Naive thymus-derived CD8-positive, alpha-beta T cell (primary cell): ENCODE data around the gene PTBP1. TPM values are rescaled to one million over a fixed set of nuclear protein-coding genes. Genes with fewer than 3 reads are reported as not detected.
A peak's percentile ranks its signal among the peaks of the same experiment; 100 is the strongest.

Experiments
- ATAC-seq, 2 donors: fragments of 150-1000 bp; cut with Tn5 transposase in 1 of 2; sonication (Bioruptor Pico), chemical (Tn5 transposase) in 1 of 2; 1 replicate in 1 of 2; 2 replicates in 1 of 2; pipeline ENCODE4 v1.10.0; 2021; ENCODE audit warnings: mild to moderate bottlenecking in 2 of 2, moderate library complexity in 2 of 2
- POLR2A ChIA-PET: fragments of 350-600 bp; sonication (Branson Sonifier 250); formaldehyde crosslinking; loops from one replicate; lab custom pipeline; 2021; ENCODE audit warnings: antibody characterized with exemption; lab: Charles Lee
- DNase-seq, 10 donors: peaks; one replicate each; pipeline versions ENCODE4 v3.0.0 to v3.0.0-alpha.2; 2020 to 2022
- H3K27ac Mint-ChIP-seq, 10 donors: one replicate each; pipeline ENCODE4 v1.8.0; 2020 to 2022; ENCODE audit warnings: mild to moderate bottlenecking in 10 of 10, mixed read lengths in 10 of 10, moderate library complexity in 4 of 10, inconsistent platforms in 1 of 10
- H3K27me3 Mint-ChIP-seq, 5 donors: one replicate each; pipeline ENCODE4 v1.8.0; 2021 to 2022; ENCODE audit warnings: mixed read lengths in 5 of 5
- H3K36me3 Mint-ChIP-seq, 3 donors: one replicate each; pipeline ENCODE4 v1.8.0; 2020 to 2022; ENCODE audit warnings: mixed read lengths in 3 of 3, mild to moderate bottlenecking in 2 of 3, inconsistent platforms in 1 of 3
- H3K4me1 Mint-ChIP-seq, 4 donors: one replicate each; pipeline ENCODE4 v1.8.0; 2021 to 2022; ENCODE audit warnings: mixed read lengths in 4 of 4
- H3K4me3 Mint-ChIP-seq, 10 donors: one replicate each; pipeline ENCODE4 v1.8.0; 2020 to 2022; ENCODE audit warnings: mild to moderate bottlenecking in 10 of 10, mixed read lengths in 10 of 10, moderate library complexity in 6 of 10, inconsistent platforms in 1 of 10
- H3K9me3 Mint-ChIP-seq, 9 donors: one replicate each; pipeline ENCODE4 v1.8.0; 2020 to 2022; ENCODE audit warnings: mixed read lengths in 9 of 9, mild to moderate bottlenecking in 3 of 9, inconsistent platforms in 1 of 9, moderate library complexity in 1 of 9
- polyA plus RNA-seq, 3 donors: library from polyadenylated mRNA; unstranded; fragments of 300-500 nt; fragmentation: Illumina TruSeq; gene quantifications; one replicate each; pipeline ENCODE4 v1.2.3, GENCODE V29; 2021
- total RNA-seq, 8 experiments: library from RNA in 2 of 8; stranded (reverse) in 2 of 8; gene quantifications; one replicate each; pipeline ENCODE4 v1.2.3 and lab custom pipeline; 2021 to 2026

The PTBP1 gene
- total and polyA plus RNA-seq, 5 experiments from 2014 or later = 110 to 323 (median 190) TPM

DNA sequence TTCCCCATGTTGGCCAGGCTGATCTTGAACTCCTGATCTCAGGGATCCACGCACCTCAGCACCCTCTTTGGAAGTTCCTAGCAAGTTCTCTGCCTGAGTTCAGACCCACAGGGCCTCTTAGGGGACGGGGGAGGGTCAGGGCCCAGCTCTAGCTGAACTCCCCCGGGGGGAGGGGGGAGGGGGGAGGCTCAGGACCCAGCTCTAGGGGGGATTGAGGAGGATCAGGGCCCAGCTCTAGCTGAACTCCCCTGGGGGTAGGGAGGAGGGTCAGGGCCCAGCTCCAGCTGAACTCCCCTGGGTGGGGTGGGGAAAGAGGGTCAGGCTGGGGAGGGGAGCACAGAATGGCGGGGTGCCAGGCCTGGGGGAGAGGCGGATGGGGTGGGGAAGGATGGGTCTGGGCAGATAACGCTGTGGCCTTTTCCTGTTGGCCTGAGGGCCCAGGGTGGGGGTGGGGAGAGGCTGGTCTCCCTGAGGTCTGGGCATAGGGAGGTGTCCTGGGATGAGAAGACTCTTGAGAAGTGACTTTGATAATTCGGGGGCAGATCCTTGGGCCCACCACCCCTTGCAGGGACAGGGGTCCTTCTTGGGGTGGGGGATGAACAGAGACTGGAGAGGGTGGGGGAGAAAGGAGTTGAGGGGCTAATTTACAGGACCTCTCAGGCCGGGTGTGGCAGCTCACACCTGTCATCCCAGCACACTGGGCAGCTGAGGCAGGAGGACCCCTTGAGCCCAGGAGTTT lies 5.5 kb upstream of the PTBP1 start:
- H3K36me3 Mint-ChIP-seq = no peaks in the 10 kb centered on the region
- peaks cover 2 to 12% (median 9%) of the 10 kb centered on the region in 4 donors for H3K4me1 Mint-ChIP-seq
- peaks cover 0 to 14% (median 6%) of the 10 kb centered on the region in 5 donors for H3K27me3 Mint-ChIP-seq
- no peak overlapping the region for H3K27ac Mint-ChIP-seq
- no peaks in the 10 kb centered on the region for H3K9me3 Mint-ChIP-seq
- no peak for DNase-seq
- no peak overlapping the region for H3K4me3 Mint-ChIP-seq
- POLR2A ChIA-PET = interaction anchor here (0.6 kb wide), 1 partner anchor 30 kb away, joined by 3 read pairs; no protein-coding TSS in a partner anchor
- ATAC-seq = no peak

DNA sequence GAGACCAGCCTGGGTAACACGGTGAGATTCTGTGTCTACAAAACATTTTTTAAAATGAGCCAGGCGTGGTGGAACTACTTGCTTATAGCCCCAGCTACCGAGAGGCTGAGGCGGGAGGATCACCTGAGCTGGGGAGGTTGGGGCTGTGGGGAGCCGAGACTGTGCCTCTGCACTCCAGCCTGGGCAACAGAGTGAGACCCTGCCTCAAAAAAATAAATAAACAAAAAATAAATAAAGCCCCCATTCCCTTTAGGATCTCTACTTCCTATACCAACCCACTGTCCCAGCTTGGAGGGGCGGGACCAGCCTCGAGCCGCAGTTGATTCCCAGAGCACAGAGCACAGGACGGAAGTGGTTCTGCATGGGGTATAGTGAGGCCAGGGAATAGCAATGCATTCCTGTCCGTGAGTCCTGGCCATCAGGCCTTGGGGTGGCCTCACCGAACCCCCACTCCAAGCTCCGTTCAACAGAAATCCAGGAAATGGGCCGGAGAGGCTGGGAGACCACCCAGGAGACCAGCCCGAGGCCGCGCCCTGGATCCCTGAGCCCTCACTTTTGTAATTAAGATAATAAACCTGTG lies 4.9 kb upstream of the PTBP1 start:
- no peaks in the 10 kb centered on the region for H3K9me3 Mint-ChIP-seq
- H3K27me3 Mint-ChIP-seq = peaks cover 0 to 14% (median 6%) of the 10 kb centered on the region in 5 donors
- no peak overlapping the region for H3K27ac Mint-ChIP-seq
- ATAC-seq (no peak), DNase-seq (no peak)
- H3K36me3 Mint-ChIP-seq = no peaks in the 10 kb centered on the region
- peaks cover 4 to 13% (median 11%) of the 10 kb centered on the region in 4 donors for H3K4me1 Mint-ChIP-seq
- POLR2A ChIA-PET = interaction anchor here (0.6 kb wide), 1 partner anchor 796 kb away, joined by 9 read pairs; no protein-coding TSS in a partner anchor
- no peak overlapping the region for H3K4me3 Mint-ChIP-seq

DNA sequence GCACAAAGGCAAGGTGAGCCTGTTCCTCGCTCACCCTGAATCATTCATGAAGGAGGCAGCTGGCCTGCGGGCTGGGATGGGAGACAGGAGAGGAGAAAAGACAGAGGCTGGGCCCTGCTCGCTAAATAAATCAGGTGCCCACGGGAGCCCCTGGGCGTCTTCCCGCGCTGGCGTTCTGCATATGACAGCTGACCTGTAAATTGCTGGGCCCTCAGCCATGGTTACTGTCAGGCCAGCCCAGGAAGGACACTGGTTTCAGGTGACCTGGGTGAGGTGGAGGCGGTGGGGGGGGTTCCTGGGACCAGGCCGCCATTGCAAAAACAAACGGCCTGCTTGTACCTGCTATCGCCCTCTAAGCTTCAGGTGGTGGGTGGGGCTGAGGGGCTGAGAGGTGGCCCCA lies 3.4 kb upstream of the PTBP1 start:
- peaks cover 0 to 13% (median 6%) of the 10 kb centered on the region in 5 donors for H3K27me3 Mint-ChIP-seq
- DNase-seq (no peak), ATAC-seq (no peak)
- H3K4me1 Mint-ChIP-seq = peaks cover 6 to 16% (median 11%) of the 10 kb centered on the region in 4 donors
- no peaks in the 10 kb centered on the region for H3K36me3 Mint-ChIP-seq
- H3K4me3 Mint-ChIP-seq = no peak overlapping the region
- H3K9me3 Mint-ChIP-seq = no peaks in the 10 kb centered on the region
- H3K27ac Mint-ChIP-seq = no peak overlapping the region
- POLR2A ChIA-PET = no interaction called here

DNA sequence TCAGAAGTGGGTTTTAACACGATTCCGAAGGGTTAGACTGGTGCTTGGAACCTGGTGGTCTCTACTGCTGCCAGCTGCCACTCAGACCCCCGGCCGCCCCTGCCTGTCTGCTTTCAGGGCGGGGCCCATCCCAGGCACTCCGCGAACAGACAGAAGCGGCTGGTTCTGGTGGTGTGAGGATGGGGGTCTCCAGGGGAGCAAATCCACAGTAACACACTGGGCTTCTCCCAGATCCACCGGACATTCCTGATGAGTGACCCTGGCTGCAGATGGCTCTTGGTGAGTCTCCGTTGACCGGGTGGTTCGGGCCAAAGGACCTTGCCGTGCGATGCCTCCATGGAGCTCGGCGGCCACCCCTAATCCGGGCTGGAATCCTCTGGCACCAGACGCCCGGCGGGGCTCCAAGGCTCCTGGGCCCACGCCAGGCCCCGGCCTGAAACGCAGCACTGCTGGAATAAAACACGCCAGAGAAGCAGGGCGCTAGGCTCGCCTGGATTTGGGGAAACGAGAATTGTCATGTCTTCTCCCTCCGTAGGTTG lies 2.1 kb upstream of the PTBP1 start:
- H3K27ac Mint-ChIP-seq = no peak overlapping the region
- peaks cover 8 to 21% (median 16%) of the 10 kb centered on the region in 4 donors for H3K4me1 Mint-ChIP-seq
- H3K9me3 Mint-ChIP-seq = no peaks in the 10 kb centered on the region
- no peak for ATAC-seq
- POLR2A ChIA-PET = interaction anchor here (0.6 kb wide), 2 partner anchors 78 to 350 kb away, joined by 3 read pairs; no protein-coding TSS in a partner anchor
- H3K4me3 Mint-ChIP-seq = peak overlapping the region in 4 of 10 donors; percentile 2 to 42 (median 22)
- peaks cover 0 to 9% (median 0%) of the 10 kb centered on the region in 3 donors for H3K36me3 Mint-ChIP-seq
- no peak for DNase-seq
- H3K27me3 Mint-ChIP-seq = peaks cover 0 to 6% (median 0%) of the 10 kb centered on the region in 5 donors

DNA sequence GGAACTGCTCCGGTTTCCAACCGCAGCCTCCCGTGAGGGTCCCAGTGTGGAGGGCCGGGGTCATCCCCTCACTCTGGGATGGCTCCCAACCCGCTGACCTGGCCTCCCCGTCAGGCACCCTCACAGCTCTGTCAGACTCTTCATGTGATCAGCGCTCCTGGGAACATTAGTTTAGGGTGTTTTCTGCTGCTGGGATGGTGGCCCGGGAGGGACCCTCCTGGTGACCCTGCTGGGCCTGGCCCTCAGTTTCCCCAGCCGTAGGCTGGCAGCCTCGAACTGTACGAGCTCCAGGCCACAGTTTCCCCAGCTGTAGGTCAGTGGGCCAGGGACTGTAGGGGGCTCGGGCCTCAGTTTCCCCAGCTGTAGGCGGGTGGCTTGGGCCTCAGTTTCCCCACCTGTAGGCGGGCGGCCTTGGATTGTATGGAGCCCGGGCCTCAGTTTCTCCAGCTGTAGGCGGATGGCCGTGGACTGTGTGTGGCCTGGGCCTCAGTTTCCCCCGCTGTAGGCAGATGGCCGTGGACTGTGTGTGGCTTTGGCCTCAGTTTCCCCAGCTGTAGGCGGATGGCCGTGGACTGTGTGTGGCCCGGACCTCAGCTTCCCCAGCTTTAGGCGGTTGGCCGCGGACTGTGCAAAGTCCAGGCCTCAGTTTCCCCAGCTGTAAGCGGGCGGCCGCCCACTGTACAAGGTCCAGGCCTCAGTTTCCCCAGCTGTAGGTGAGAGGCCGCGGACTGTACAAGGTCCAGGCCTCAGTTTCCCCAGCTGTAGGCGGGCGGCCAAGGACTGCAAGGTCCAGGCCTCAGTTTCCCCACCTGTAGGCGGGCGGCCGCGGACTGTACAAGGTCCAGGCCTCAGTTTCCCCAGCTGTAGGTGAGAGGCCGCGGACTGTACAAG lies 1.3 kb upstream of the PTBP1 start:
- Mint-ChIP-seq H3K4me3 (peak overlapping the region in 8 of 10 donors; percentile 2 to 96 (median 14)), H3K36me3 (peaks cover 0 to 15% (median 0%) of the 10 kb centered on the region in 3 donors), H3K27me3 (peaks cover 0 to 3% (median 0%) of the 10 kb centered on the region in 5 donors), H3K4me1 (peaks cover 13 to 27% (median 23%) of the 10 kb centered on the region in 4 donors), H3K27ac (no peak overlapping the region), H3K9me3 (no peaks in the 10 kb centered on the region)
- DNase-seq = no peak
- POLR2A ChIA-PET = interaction anchor here (0.6 to 2.2 kb wide), 5 partner anchors 8 to 349 kb away, joined by 3 to 7 read pairs (median 4); partner anchors contain the start of gene RNF126
- ATAC-seq = no peak

DNA sequence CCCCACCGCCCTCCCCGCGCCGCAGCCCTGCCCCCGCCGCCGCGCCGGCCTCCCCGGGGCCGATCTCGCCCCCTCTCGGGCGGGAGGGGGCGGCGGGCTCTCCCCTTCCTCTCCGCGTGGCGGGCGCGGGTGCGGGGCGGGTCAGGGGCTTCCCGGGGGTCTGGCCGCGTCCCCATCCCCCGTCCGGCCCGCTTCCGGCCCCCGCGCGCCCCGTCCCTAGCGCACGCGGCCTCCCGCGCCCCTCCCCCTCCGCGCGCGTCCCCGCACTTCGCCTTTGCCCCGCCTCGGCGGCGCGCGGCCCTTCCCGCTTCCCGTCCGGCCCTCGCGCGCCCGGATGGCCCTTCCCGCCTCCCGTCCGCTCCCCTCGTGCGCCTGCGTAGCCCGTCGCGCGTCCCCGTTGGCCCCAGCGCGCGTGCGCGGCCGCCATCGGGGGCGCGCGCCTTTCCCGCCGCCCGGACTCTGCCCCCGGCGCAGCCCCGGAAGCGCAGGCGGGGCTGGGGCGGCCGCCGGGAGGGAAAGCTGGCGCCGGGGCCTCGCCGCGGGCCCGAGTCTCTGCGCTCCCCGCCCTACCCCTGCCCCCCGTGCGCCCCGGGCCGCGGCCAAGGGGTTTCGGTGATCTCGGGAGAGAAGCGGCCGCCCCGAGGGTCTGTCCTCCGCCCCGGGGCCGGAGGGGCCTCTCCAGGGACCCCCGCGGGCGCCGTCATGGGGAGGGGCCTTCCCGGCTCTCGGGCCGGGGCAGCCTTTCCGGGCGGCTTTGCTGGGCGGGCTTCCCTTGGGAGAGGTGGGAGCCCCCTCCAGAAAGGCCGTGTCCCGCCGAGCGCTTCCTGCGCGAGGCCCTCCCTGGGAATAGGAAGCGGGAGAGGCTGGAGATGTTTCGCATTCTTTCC lies 519 bp downstream of the PTBP1 start:
- POLR2A ChIA-PET = interaction anchor here (0.6 to 2.5 kb wide), 13 partner anchors 11 to 1145 kb away, joined by 3 to 10 read pairs (median 4); partner anchors contain the start of genes CIRBP, KISS1R, RNF126 and RNU6-9
- peak; percentile 75 to 92 (median 86) for DNase-seq
- H3K27me3 Mint-ChIP-seq = no peaks in the 10 kb centered on the region

DNA sequence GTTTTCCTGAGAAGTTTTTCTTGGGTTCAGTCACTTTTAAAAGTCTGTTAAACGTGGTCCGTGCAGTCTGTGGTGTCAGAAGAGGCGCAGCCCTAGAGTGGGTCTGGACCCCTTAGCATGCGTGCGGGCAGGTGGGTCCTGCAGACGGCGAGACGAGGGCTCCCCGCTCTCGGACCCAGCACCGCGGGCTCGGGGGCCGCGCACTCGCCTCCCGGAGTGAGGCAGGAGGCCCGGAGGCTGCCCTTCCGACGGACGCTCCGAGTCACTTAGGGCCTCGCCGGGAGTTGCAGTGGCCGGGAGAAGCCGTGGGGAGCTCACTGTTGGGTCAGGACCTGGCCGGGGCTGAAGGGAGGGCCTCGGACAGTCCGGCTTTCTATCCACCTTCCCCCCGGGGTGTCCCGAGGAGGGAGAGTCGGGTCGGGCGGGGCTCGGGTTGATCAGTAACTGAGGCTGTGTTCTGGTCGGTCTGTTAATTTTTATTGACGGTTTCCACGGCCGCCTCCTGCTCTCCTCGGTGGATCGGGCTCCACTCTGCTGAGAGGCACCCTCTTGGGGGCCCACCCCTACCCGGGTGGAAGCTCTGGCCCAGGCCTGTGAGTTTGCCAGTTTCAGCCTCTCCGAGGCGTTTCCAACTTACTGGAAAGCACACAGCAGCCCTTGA lies 1.3 kb downstream of the PTBP1 start:
- Mint-ChIP-seq H3K4me1 (peaks cover 22 to 52% (median 47%) of the 10 kb centered on the region in 4 donors), H3K36me3 (peaks cover 0 to 25% (median 0%) of the 10 kb centered on the region in 3 donors), H3K9me3 (no peaks in the 10 kb centered on the region), H3K27ac (peak overlapping the region; percentile 77 to 95 (median 92)), H3K4me3 (peak overlapping the region; percentile 82 to 95 (median 88)), H3K27me3 (no peaks in the 10 kb centered on the region)
- POLR2A ChIA-PET = interaction anchor here (0.9 to 2.5 kb wide), 12 partner anchors 10 to 1144 kb away, joined by 3 to 10 read pairs (median 4); partner anchors contain the start of genes CIRBP, RNF126, RNU6-9 and WDR18
- no peak for ATAC-seq
- no peak for DNase-seq

More for the DNA sequence above, 519 bp downstream of the PTBP1 start:
- Mint-ChIP-seq H3K9me3 (no peaks in the 10 kb centered on the region), H3K4me3 (peak overlapping the region; percentile 88 to 97 (median 90)), H3K36me3 (peaks cover 0 to 17% (median 0%) of the 10 kb centered on the region in 3 donors), H3K4me1 (peaks cover 22 to 45% (median 41%) of the 10 kb centered on the region in 4 donors), H3K27ac (peak overlapping the region; percentile 31 to 96 (median 92))
- peak; percentile 9 to 15 for ATAC-seq

DNA sequence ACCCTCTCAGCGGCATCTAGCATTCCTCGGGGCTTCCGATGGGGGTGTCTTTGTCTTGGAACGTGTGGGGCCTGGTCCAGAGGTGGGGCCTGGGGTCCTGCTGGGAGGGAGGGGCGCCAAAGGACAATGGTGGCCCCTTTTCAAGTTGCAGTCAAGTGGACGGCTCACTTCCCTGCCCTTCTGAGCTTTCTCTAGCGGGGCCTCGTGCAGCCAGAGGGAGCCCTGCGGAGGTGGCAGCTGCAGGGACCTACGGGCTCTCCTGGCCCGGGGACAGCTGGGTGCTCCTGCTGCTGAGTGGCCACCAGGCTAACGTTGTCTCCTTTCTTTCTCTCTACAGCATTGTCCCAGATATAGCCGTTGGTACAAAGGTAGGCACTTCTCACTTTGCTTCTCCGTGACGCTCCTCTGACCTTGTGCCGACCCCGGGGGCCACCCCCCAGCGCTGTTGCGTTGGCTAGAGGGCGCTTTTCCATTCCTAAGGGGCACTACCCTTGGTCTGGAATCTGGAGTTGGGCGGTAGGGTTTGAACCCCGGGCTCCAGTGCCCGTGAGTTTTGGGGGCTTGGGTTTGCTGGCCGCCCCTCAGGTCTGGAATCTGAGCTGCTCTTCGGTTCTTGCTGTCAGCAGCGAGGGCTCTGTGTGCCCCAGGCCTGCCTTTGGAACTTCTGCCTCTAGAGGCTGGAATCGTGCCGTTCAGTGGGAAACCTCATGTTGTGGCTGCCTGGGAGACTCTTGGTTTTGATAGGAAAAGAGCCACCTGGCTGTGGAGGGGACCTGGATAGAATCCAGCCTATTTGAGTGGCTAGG lies 2.0 kb downstream of the PTBP1 start:
- peaks cover 22 to 55% (median 50%) of the 10 kb centered on the region in 4 donors for H3K4me1 Mint-ChIP-seq
- no peak for DNase-seq
- ATAC-seq = no peak

DNA sequence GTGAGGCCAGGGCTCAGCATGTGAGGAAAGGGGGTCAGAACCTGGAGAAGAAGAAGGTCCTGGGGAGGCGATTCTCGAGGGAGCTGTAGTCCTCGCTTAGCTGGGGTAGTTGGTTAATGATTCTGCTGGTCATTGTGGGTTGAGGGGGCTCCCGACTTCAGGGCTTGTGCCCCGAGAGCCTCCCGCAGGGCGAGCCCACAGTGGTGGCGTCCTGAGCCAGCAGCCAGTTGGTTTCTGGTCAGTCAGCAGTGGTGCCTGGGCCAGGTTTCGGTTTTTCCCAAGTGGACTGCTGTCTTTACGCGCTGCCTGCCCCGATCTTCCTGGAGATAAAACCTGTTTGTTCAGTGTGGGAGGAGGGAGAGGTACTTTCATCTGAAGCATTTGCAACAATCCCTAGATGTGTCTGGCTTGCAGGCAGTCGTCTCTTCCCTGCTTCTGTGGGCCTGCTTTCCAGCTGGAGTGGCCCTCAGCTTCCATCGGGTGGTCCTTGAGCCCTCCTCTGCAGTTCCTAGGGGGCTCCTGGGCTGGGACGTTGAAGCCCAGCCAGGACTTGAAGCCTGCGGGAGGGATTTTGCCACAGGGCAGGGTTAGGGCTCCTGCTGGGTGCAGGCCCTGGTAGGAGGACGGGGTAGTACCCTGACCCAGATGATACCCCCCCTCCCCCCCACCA lies 3.2 kb downstream of the PTBP1 start:
- POLR2A ChIA-PET = interaction anchor here (0.6 to 2.5 kb wide), 6 partner anchors 8 to 469 kb away, joined by 3 to 7 read pairs (median 4); partner anchors contain the start of genes CIRBP and POLRMT
- H3K36me3 Mint-ChIP-seq = peaks cover 0 to 37% (median 0%) of the 10 kb centered on the region in 3 donors
- peaks cover 22 to 55% (median 51%) of the 10 kb centered on the region in 4 donors for H3K4me1 Mint-ChIP-seq
- no peak for DNase-seq
- no peaks in the 10 kb centered on the region for H3K27me3 Mint-ChIP-seq
- H3K4me3 Mint-ChIP-seq = peak overlapping the region; percentile 54 to 91 (median 86)
- H3K27ac Mint-ChIP-seq = peak overlapping the region; percentile 73 to 94 (median 88)
- no peak for ATAC-seq
- H3K9me3 Mint-ChIP-seq = no peaks in the 10 kb centered on the region

More for the DNA sequence above, 2.0 kb downstream of the PTBP1 start:
- peak overlapping the region; percentile 82 to 91 (median 88) for H3K4me3 Mint-ChIP-seq
- H3K27me3 Mint-ChIP-seq = no peaks in the 10 kb centered on the region
- POLR2A ChIA-PET = interaction anchor here (0.6 to 2.5 kb wide), 11 partner anchors 10 to 1143 kb away, joined by 3 to 8 read pairs (median 3); partner anchors contain the start of genes CIRBP, RNU6-9 and WDR18
- peaks cover 0 to 32% (median 0%) of the 10 kb centered on the region in 3 donors for H3K36me3 Mint-ChIP-seq
- peak overlapping the region; percentile 77 to 94 (median 88) for H3K27ac Mint-ChIP-seq
- H3K9me3 Mint-ChIP-seq = no peaks in the 10 kb centered on the region
